Loucy (cell line): ENCODE data around the gene SLC20A1.

ENCODE experiments used
- CTCF ChIP-seq: fragments of 200-600 bp; sonication (generic); conservative IDR thresholded peaks from 2 replicates; pipeline ENCODE4 v1.5.1; 2014; ENCODE audit warnings: mild to moderate bottlenecking, antibody characterized with exemption, low read length
- EZH2phosphoT487 ChIP-seq: fragments of 200-600 bp; IDR thresholded peaks from 2 replicates; pipeline ENCODE4 v1.6.1; 2018; ENCODE audit warnings: antibody characterized with exemption, mild to moderate bottlenecking, moderate library complexity, borderline replicate concordance

GRCh38 chr2:112661656-112662305, 16.0 kb downstream of the SLC20A1 start:
- TF ChIP-seq CTCF (no peak), EZH2phosphoT487 (no peak)
